ENCODE results near the gene FAM171A1. TPM values are rescaled to one million over a fixed set of nuclear protein-coding genes. Genes with fewer than 3 reads are reported as not detected.
"Not testable (repeated sequence)": the region's sequence is repeated elsewhere in the genome, so short reads cannot be mapped to it uniquely, and the experiment has no call there.

The FAM171A1 gene
- total and polyA plus RNA-seq, 2 donors (not counting 3 experiments of a cell fraction or from before 2014, with no cell fraction given) = 56.3 to 75.8 TPM

- Histone ChIP-seq H3K79me2 (ENCODE audit: control insufficient read depth, insufficient read depth, low read length) (peaks cover 74% of the 10 kb centered on the region), H4K20me1 (replicated peaks; ENCODE audit: control insufficient read depth, extremely low read depth, insufficient read depth, low read length) (no peaks in the 10 kb centered on the region), H3K4me3 (replicated peaks in 1 of 3; ENCODE audit: insufficient read depth in 1 of 3, low read depth in 1 of 3, low read length in 3 of 3) (no peak overlapping the region), H3K36me3 (ENCODE audit: control insufficient read depth in 2 of 2, extremely low read depth in 1 of 2, insufficient read depth in 2 of 2, low read length in 2 of 2) (no peaks in the 10 kb centered on the region), H2AFZ (ENCODE audit: low read depth, low read length) (no peak overlapping the region), H3K9me1 (replicated peaks; ENCODE audit: control insufficient read depth, extremely low read depth, insufficient read depth, low read length) (no peaks in the 10 kb centered on the region), H3K27me3 (ENCODE audit: control insufficient read depth in 2 of 2, insufficient read depth in 2 of 2, low read length in 2 of 2) (no peaks in the 10 kb centered on the region), H3K4me2 (ENCODE audit: insufficient read depth, low read length) (no peak overlapping the region), H3K27ac (ENCODE audit: insufficient read depth, low read depth, low read length) (no peak overlapping the region), H3K9ac (replicated peaks; ENCODE audit: extremely low read depth, insufficient read depth, low read length) (no peak overlapping the region), H3K4me1 (ENCODE audit: control insufficient read depth, extremely low read depth, insufficient read depth, low read length) (no peaks in the 10 kb centered on the region), H3K9me3 (replicated peaks; ENCODE audit: control insufficient read depth, insufficient read depth, low read length) (no peaks in the 10 kb centered on the region)
- ChIA-PET CTCF (interaction anchor here (0.5 to 0.7 kb wide), 2 partner anchors 10 to 235 kb away, joined by 4 read pairs; no protein-coding TSS in a partner anchor), POLR2A (no interaction called here)
- intact Hi-C loops (cut with micrococcal nuclease) = no loop called here
- no peak for DNase-seq (ENCODE audit: low read depth, low spot score)
- no peak for TF ChIP-seq EZH2 (IDR thresholded peaks at IDR 0.05; ENCODE audit: borderline replicate concordance, low read depth, low read length, severe bottlenecking)
- no peak for TF ChIP-seq POLR2AphosphoS5 (IDR thresholded peaks at IDR 0.05; ENCODE audit: insufficient read depth, low read depth, low read length)
- no peak for TF ChIP-seq POLR2A (IDR thresholded peaks at IDR 0.05; ENCODE audit: low read depth, low read length)
- no peak for TF ChIP-seq JUN (IDR thresholded peaks at IDR 0.05; ENCODE audit: borderline replicate concordance, insufficient read depth, insufficient read length, low read depth)
- FAIRE-seq = no peak
- no TSS peak for BruUV-seq (replicated peaks)
- dilution Hi-C loops (cut with MboI; ENCODE audit: extremely low pct_ligation_motif_present, low sequenced_read_pairs) = no loop called here
Measured at GRCh38 chr10:15333909-15334649, 37.0 kb downstream of the FAM171A1 start.

- H3K36me3 ChIP-seq (ENCODE audit: control insufficient read depth in 2 of 2, extremely low read depth in 1 of 2, insufficient read depth in 2 of 2, low read length in 2 of 2); POLR2A ChIA-PET; H3K27ac ChIP-seq (ENCODE audit: insufficient read depth, low read depth, low read length); DNase-seq (ENCODE audit: low read depth, low spot score); H3K4me2 ChIP-seq (ENCODE audit: insufficient read depth, low read length); BruUV-seq (replicated peaks); FAIRE-seq; H4K20me1 ChIP-seq (replicated peaks; ENCODE audit: control insufficient read depth, extremely low read depth, insufficient read depth, low read length); H3K9ac ChIP-seq (replicated peaks; ENCODE audit: extremely low read depth, insufficient read depth, low read length); H3K27me3 ChIP-seq (ENCODE audit: control insufficient read depth in 2 of 2, insufficient read depth in 2 of 2, low read length in 2 of 2); H3K4me3 ChIP-seq (replicated peaks in 1 of 3; ENCODE audit: insufficient read depth in 1 of 3, low read depth in 1 of 3, low read length in 3 of 3); H2AFZ ChIP-seq (ENCODE audit: low read depth, low read length); dilution Hi-C loops (cut with MboI; ENCODE audit: extremely low pct_ligation_motif_present, low sequenced_read_pairs); intact Hi-C loops (cut with micrococcal nuclease); H3K4me1 ChIP-seq (ENCODE audit: control insufficient read depth, extremely low read depth, insufficient read depth, low read length); H3K9me3 ChIP-seq (replicated peaks; ENCODE audit: control insufficient read depth, insufficient read depth, low read length); H3K9me1 ChIP-seq (replicated peaks; ENCODE audit: control insufficient read depth, extremely low read depth, insufficient read depth, low read length): not testable (repeated sequence)
- CTCF ChIA-PET = interaction anchor here (0.7 to 0.9 kb wide), 2 partner anchors 11 to 24 kb away, joined by 3 to 4 read pairs; no protein-coding TSS in a partner anchor
- peaks cover 75% of the 10 kb centered on the region for H3K79me2 ChIP-seq (ENCODE audit: control insufficient read depth, insufficient read depth, low read length)
Measured at GRCh38 chr10:15333181-15333580, 37.9 kb downstream of the FAM171A1 start.

Measured in endothelial cell of umbilical vein (primary cell).